Panc1 (cell line): ENCODE measurements around the gene FOXR2. TPM values are rescaled to one million over a fixed set of nuclear protein-coding genes. Genes with fewer than 3 reads are reported as not detected.

Experiments used
- ATAC-seq: fragments of 200-7000 bp; cut with Tn5 transposase; 2 replicates; pipeline ENCODE4 v1.9.1; 2020; ENCODE audit warnings: mild to moderate bottlenecking, moderate library complexity
- Bru-seq: library from RNA; stranded (reverse); fragments of 400-500 nt; gene quantifications from one replicate; lab custom pipeline; 2021; lab: Mats Ljungman, UMichigan
- BruChase-seq, 2 experiments: library from RNA; stranded (reverse); fragments of 400-500 nt; gene quantifications; one replicate each; lab custom pipeline; 2021; lab: Mats Ljungman, UMichigan
- BruUV-seq: library from RNA; stranded (reverse); fragments of 400-500 nt; replicated peaks from 2 replicates; lab custom pipeline; 2021; lab: Mats Ljungman, UMichigan
- CTCF ChIA-PET: fragments of 300-600 bp; sonication (Branson Sonifier 250); formaldehyde crosslinking; loops from one replicate; lab custom pipeline; 2022; ENCODE audit warnings: antibody characterized with exemption; lab: Charles Lee
- POLR2A ChIA-PET: fragments of 300-600 bp; sonication (Branson Sonifier 250); formaldehyde crosslinking; loops from one replicate; lab custom pipeline; 2022; ENCODE audit warnings: antibody characterized with exemption; lab: Charles Lee
- DNase-seq: peaks from one replicate; pipeline ENCODE4 v3.0.0-alpha.2; 2010; ENCODE audit warnings: low read depth, low spot score
- H3K27ac ChIP-seq: 2 replicates; pipeline ENCODE4 v1.5.1; 2011; ENCODE audit warnings: mild to moderate bottlenecking, low read length, inconsistent platforms
- H3K27me3 ChIP-seq: fragments of 200-500 bp; sonication (Bioruptor generic); 2 replicates; pipeline ENCODE4 v1.6.0; 2014; ENCODE audit warnings: low read length, inconsistent platforms; ENCODE audit not compliant: control insufficient read depth, insufficient read depth
- H3K36me3 ChIP-seq: fragments of 200-500 bp; sonication (Bioruptor generic); 2 replicates; pipeline ENCODE4 v1.5.1; 2014; ENCODE audit warnings: inconsistent platforms, mild to moderate bottlenecking, low read length, moderate library complexity; ENCODE audit not compliant: control insufficient read depth, insufficient read depth
- H3K4me1 ChIP-seq: 2 replicates; pipeline ENCODE4 v1.5.1; 2011; ENCODE audit warnings: inconsistent platforms, mild to moderate bottlenecking, low read length, moderate library complexity; ENCODE audit not compliant: control insufficient read depth, insufficient read depth
- H3K4me3 ChIP-seq, 2 experiments: 2 replicates each; pipeline ENCODE4 v1.5.1; 2011 to 2012; ENCODE audit warnings: low read depth in 2 of 2, low read length in 2 of 2, mild to moderate bottlenecking in 2 of 2, inconsistent platforms in 1 of 2, moderate library complexity in 1 of 2
- H3K9me3 ChIP-seq: fragments of 200-500 bp; sonication (Bioruptor generic); 2 replicates; pipeline ENCODE4 v1.5.1; 2014; ENCODE audit warnings: low read depth, mild to moderate bottlenecking, inconsistent platforms, low read length, moderate library complexity; ENCODE audit not compliant: control insufficient read depth, insufficient read depth
- POLR2AphosphoS5 ChIP-seq: IDR thresholded peaks from 2 replicates; pipeline ENCODE4 v1.6.1; 2012; ENCODE audit warnings: mild to moderate bottlenecking, low read depth, low read length, moderate library complexity
- REST ChIP-seq, 2 experiments: IDR thresholded peaks; 2 replicates each; pipeline ENCODE4 v1.6.1; 2011 to 2012; ENCODE audit warnings: low read depth in 2 of 2, control low read depth in 1 of 2, low read length in 1 of 2, mild to moderate bottlenecking in 1 of 2, moderate library complexity in 1 of 2; ENCODE audit not compliant: insufficient read depth in 1 of 2
- SIN3A ChIP-seq: IDR thresholded peaks from 2 replicates; pipeline ENCODE4 v1.6.1; 2012; ENCODE audit warnings: low read depth, mild to moderate bottlenecking, low read length, moderate library complexity, borderline replicate concordance; ENCODE audit not compliant: insufficient read depth
- TCF7L2 ChIP-seq: IDR thresholded peaks from 2 replicates; pipeline ENCODE4 v1.6.1; 2011; ENCODE audit warnings: mild to moderate bottlenecking, low read depth, low read length, inconsistent platforms
- in situ Hi-C: cut with HindIII; loops from 2 replicates; pipeline ENCODE4 v1.10.0; 2016; ENCODE audit warnings: low sequenced_read_pairs, low pct_unique_long_range_greater_than_20kb
- intact Hi-C: fragments of 100-400 bp; cut with micrococcal nuclease; formaldehyde crosslinking; loops from one replicate; pipeline ENCODE4 v1.10.0; 2022; ENCODE audit not compliant: unreplicated experiment
- long read RNA-seq: library from polyadenylated mRNA; unstranded; transcript quantifications from one replicate; pipeline ENCODE4 v2.0.0, GENCODE V29; 2021; ENCODE audit not compliant: unreplicated experiment
- polyA plus RNA-seq: library from polyadenylated mRNA; unstranded; fragments of >200 nt; gene quantifications from one replicate; pipeline ENCODE4 v1.2.1, GENCODE V29; 2012; ENCODE audit warnings: missing spikeins; ENCODE audit not compliant: insufficient read length
- total RNA-seq: library from RNA; stranded (reverse); gene quantifications from one replicate; pipeline ENCODE4 v1.2.1, GENCODE V29; 2021; ENCODE audit not compliant: unreplicated experiment
- TF ChIP-seq, protein P1 (sequence below): fragments of 450-650 bp; IDR thresholded peaks from 2 replicates; pipeline ENCODE4 v1.5.1; 2017; ENCODE audit warnings: mild to moderate bottlenecking

The FOXR2 gene, protein sequence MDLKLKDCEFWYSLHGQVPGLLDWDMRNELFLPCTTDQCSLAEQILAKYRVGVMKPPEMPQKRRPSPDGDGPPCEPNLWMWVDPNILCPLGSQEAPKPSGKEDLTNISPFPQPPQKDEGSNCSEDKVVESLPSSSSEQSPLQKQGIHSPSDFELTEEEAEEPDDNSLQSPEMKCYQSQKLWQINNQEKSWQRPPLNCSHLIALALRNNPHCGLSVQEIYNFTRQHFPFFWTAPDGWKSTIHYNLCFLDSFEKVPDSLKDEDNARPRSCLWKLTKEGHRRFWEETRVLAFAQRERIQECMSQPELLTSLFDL
- not detected for total RNA-seq
- not detected for polyA plus RNA-seq
- not detected for Bru-seq, nascent RNA
- not detected for BruChase-seq, experiment 1, labeled RNA remaining after a 2-hour chase
- BruChase-seq, experiment 2, labeled RNA remaining after a 6-hour chase = not detected
- long read RNA-seq = 0 reads

- in situ Hi-C loops (no loop called here), intact Hi-C loops (no loop called here)
- no peaks in the 10 kb centered on the region for H3K27me3 ChIP-seq
- no peaks in the 10 kb centered on the region for H3K4me1 ChIP-seq
- BruUV-seq = no TSS peak
- H3K9me3 ChIP-seq = no peaks in the 10 kb centered on the region
- H3K36me3 ChIP-seq = no peaks in the 10 kb centered on the region
- ChIA-PET CTCF (no interaction called here), POLR2A (no interaction called here)
- no peak within 1 kb of the TSS for H3K27ac ChIP-seq
- TF ChIP-seq SIN3A (no peak), TCF7L2 (no peak), REST (IDR thresholded peaks at IDR 0.05; ENCODE audit: insufficient read depth in 1 of 2, low read depth in 2 of 2, low read length in 1 of 2) (no peak), POLR2AphosphoS5 (no peak)
- TF ChIP-seq, protein P1, sequence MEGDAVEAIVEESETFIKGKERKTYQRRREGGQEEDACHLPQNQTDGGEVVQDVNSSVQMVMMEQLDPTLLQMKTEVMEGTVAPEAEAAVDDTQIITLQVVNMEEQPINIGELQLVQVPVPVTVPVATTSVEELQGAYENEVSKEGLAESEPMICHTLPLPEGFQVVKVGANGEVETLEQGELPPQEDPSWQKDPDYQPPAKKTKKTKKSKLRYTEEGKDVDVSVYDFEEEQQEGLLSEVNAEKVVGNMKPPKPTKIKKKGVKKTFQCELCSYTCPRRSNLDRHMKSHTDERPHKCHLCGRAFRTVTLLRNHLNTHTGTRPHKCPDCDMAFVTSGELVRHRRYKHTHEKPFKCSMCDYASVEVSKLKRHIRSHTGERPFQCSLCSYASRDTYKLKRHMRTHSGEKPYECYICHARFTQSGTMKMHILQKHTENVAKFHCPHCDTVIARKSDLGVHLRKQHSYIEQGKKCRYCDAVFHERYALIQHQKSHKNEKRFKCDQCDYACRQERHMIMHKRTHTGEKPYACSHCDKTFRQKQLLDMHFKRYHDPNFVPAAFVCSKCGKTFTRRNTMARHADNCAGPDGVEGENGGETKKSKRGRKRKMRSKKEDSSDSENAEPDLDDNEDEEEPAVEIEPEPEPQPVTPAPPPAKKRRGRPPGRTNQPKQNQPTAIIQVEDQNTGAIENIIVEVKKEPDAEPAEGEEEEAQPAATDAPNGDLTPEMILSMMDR = no peak
- ATAC-seq = no peak
- no peak within 1 kb of the TSS for H3K4me3 ChIP-seq
- no peak for DNase-seq
Measured at GRCh38 chrX:55623100-55623499, at the start of gene FOXR2. FOXR2 (plus strand) TSS chrX:55623400; CDS start chrX:55623712, 312 bp downstream.

GRCh38 chrX:55579115-55579514 lies 44.1 kb upstream of the FOXR2 start:
- Histone ChIP-seq H3K36me3 (no peaks in the 10 kb centered on the region), H3K9me3 (no peaks in the 10 kb centered on the region), H3K4me1 (no peaks in the 10 kb centered on the region), H3K27me3 (no peaks in the 10 kb centered on the region), H3K4me3 (no peak overlapping the region), H3K27ac (no peak overlapping the region)
- BruUV-seq = no TSS peak
- no peak for ATAC-seq
- intact Hi-C loops = no loop called here
- POLR2A ChIA-PET = no interaction called here
- CTCF ChIA-PET = no interaction called here
- TF ChIP-seq, protein P1 = no peak
- TF ChIP-seq POLR2AphosphoS5 = no peak
- no peak for TF ChIP-seq SIN3A
- no peak for DNase-seq
- in situ Hi-C loops = no loop called here
